HEK293T (cell line): Measurements from ENCODE around the gene TMTC1.

Source experiments
- ARNT ChIP-seq: fragments of 450-650 bp; IDR thresholded peaks from 2 replicates; pipeline ENCODE4 v1.6.1; 2017; ENCODE audit warnings: mild to moderate bottlenecking
- BHLHE40 ChIP-seq: fragments of 450-650 bp; IDR thresholded peaks from 2 replicates; pipeline ENCODE4 v1.6.1; 2016; ENCODE audit warnings: mild to moderate bottlenecking, moderate library complexity, borderline replicate concordance
- CTBP1 ChIP-seq: fragments of 450-650 bp; IDR thresholded peaks from 2 replicates; pipeline ENCODE4 v1.6.1; 2016; ENCODE audit warnings: borderline replicate concordance
- ELF4 ChIP-seq: fragments of 450-650 bp; IDR thresholded peaks from 2 replicates; pipeline ENCODE4 v1.6.1; 2017; ENCODE audit warnings: antibody characterized with exemption
- FOXA1 ChIP-seq: fragments of 450-650 bp; IDR thresholded peaks from 2 replicates; pipeline ENCODE4 v1.6.1; 2016; ENCODE audit warnings: mild to moderate bottlenecking
- FOXK2 ChIP-seq: fragments of 450-650 bp; IDR thresholded peaks from 2 replicates; pipeline ENCODE4 v1.6.1; 2016; ENCODE audit warnings: mild to moderate bottlenecking
- FOXM1 ChIP-seq: fragments of 450-650 bp; IDR thresholded peaks from 2 replicates; pipeline ENCODE4 v1.6.1; 2017; ENCODE audit warnings: mild to moderate bottlenecking, borderline replicate concordance
- HDGF ChIP-seq: fragments of 450-650 bp; IDR thresholded peaks from 2 replicates; pipeline ENCODE4 v1.6.1; 2017; ENCODE audit warnings: antibody characterized with exemption, borderline replicate concordance
- SP1 ChIP-seq: fragments of 450-650 bp; IDR thresholded peaks from 2 replicates; pipeline ENCODE4 v1.6.1; 2017
- TARDBP ChIP-seq: fragments of 450-650 bp; IDR thresholded peaks from 2 replicates; pipeline ENCODE4 v1.6.1; 2016
- TF ChIP-seq, protein P1 (sequence below): fragments of 450-650 bp; IDR thresholded peaks from 2 replicates; pipeline ENCODE4 v1.6.1; 2016

DNA sequence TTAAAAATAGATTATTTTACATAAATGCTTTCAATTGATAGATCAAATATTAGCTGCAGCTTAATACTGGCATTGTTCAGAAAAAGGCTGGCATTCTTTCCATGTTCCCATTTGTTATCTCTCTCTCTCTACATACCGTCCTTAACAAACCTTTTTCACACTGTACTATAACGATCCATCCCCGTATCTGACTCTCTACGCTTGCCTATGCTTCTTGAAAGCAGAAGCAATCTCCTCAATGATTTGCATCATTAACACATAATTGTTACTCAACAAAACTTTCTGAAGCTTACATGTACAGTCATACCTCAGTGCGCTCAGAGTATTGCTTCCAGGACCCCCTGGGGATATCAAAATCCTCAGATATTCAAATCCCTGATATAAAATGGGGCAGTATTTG, 89.7 kb downstream of the TMTC1 start:
- TF ChIP-seq FOXK2 (no peak), FOXM1 (no peak), SP1 (no peak), ELF4 (no peak), FOXA1 (no peak), ARNT (no peak), CTBP1 (no peak), HDGF (no peak), TARDBP (no peak), BHLHE40 (no peak)
- TF ChIP-seq, protein P1, sequence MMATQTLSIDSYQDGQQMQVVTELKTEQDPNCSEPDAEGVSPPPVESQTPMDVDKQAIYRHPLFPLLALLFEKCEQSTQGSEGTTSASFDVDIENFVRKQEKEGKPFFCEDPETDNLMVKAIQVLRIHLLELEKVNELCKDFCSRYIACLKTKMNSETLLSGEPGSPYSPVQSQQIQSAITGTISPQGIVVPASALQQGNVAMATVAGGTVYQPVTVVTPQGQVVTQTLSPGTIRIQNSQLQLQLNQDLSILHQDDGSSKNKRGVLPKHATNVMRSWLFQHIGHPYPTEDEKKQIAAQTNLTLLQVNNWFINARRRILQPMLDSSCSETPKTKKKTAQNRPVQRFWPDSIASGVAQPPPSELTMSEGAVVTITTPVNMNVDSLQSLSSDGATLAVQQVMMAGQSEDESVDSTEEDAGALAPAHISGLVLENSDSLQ = no peak
